ENCODE data around the gene CHSY3.

The CHSY3 gene

DNA sequence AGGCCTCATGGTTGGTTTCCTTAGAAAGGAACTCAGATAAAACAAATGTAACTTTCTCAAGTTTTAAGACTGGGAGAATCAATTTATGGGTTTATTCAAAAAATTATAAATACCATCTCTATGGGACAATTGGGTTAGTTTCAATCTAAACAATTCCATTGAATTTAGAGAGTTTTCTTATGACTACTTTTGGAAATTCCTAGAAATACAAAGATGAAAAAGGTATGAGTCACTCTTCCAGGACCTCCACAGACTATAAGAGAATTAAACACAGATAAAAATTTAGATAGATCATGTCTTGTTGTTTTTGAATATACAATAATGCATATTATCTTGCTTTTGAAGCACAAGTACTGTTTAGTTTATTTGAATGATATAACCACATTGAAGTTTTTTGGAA lies 188.7 kb downstream of the CHSY3 start:
- Histone ChIP-seq H3K14ac (ENCODE audit: low read length) (no peak overlapping the region), H3K36me3 (ENCODE audit: control insufficient read depth in 1 of 2, insufficient read depth in 2 of 2, low read length in 2 of 2) (no peaks in the 10 kb centered on the region), H4K91ac (ENCODE audit: low read depth, low read length) (no peak overlapping the region)

DNA sequence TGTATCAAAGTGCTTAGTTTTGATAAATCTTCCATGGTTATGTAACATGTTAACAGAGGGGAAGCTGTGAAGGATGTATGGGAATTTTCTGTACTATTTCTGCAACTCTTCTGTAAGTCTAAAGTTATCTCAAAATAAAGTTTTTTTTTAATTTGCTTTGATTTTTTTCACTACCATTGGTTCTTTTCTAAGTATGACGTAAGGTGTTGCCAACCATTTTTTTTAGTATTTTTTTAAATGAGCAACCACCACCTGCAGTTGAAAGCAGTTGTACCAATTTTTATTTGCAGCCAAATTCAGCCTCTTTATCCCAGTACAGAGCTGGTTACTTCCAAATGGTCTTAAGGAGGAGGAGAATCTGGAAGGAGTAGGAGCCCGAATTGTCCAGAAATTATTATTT lies 192.2 kb downstream of the CHSY3 start:
- Histone ChIP-seq H3K4me1 (ENCODE audit: control insufficient read depth in 1 of 2, insufficient read depth in 2 of 2, low read length in 2 of 2) (no peaks in the 10 kb centered on the region), H3K27me3 (ENCODE audit: insufficient read depth, low read length) (no peaks in the 10 kb centered on the region), H3K36me3 (ENCODE audit: control insufficient read depth in 1 of 2, insufficient read depth in 2 of 2, low read length in 2 of 2) (no peaks in the 10 kb centered on the region), H4K12ac (ENCODE audit: low read depth, low read length) (no peak overlapping the region), H3K79me1 (ENCODE audit: low read length) (no peaks in the 10 kb centered on the region), H3K9ac (ENCODE audit: low read length) (no peak overlapping the region), H3K4me3 (ENCODE audit: low read depth, low read length) (no peak overlapping the region), H3K79me2 (ENCODE audit: control insufficient read depth, insufficient read depth, low read length, poor library complexity) (no peaks in the 10 kb centered on the region), H4K91ac (ENCODE audit: low read depth, low read length) (no peak overlapping the region), H2BK12ac (ENCODE audit: low read length) (no peak overlapping the region), H3K14ac (ENCODE audit: low read length) (no peak overlapping the region), H2AK5ac (ENCODE audit: low read length) (no peak overlapping the region), H2AFZ (ENCODE audit: insufficient read depth, low read length, poor library complexity) (no peak overlapping the region), H2BK120ac (ENCODE audit: insufficient read depth, low read length, poor library complexity) (no peak overlapping the region), H4K8ac (ENCODE audit: low read depth, low read length) (no peak overlapping the region), H2BK5ac (ENCODE audit: low read depth, low read length, poor library complexity) (no peak overlapping the region), H3K4ac (ENCODE audit: low read depth, low read length) (no peak overlapping the region), H3K4me2 (ENCODE audit: low read length) (no peak overlapping the region), H3K18ac (ENCODE audit: low read length) (no peak overlapping the region), H3K23ac (ENCODE audit: low read length) (no peak overlapping the region), H3K27ac (ENCODE audit: low read depth, low read length) (no peak overlapping the region), H3K9me3 (ENCODE audit: insufficient read depth, low read depth, low read length) (no peaks in the 10 kb centered on the region)
- no CpG with 5 or more reads among the region's 2 CpGs for WGBS (ENCODE audit: extremely low coverage, insufficient coverage, insufficient read length)
- no peak for DNase-seq

More for the DNA sequence above, 188.7 kb downstream of the CHSY3 start:
- Histone ChIP-seq H2BK120ac (ENCODE audit: insufficient read depth, low read length, poor library complexity) (no peak overlapping the region), H3K4me2 (ENCODE audit: low read length) (no peak overlapping the region), H3K9me3 (ENCODE audit: insufficient read depth, low read depth, low read length) (no peaks in the 10 kb centered on the region), H4K8ac (ENCODE audit: low read depth, low read length) (no peak overlapping the region), H3K27me3 (ENCODE audit: insufficient read depth, low read length) (no peaks in the 10 kb centered on the region), H3K23ac (ENCODE audit: low read length) (no peak overlapping the region), H3K79me2 (ENCODE audit: control insufficient read depth, insufficient read depth, low read length, poor library complexity) (no peaks in the 10 kb centered on the region), H2BK5ac (ENCODE audit: low read depth, low read length, poor library complexity) (no peak overlapping the region), H2AK5ac (ENCODE audit: low read length) (no peak overlapping the region), H2BK12ac (ENCODE audit: low read length) (no peak overlapping the region), H3K4me1 (ENCODE audit: control insufficient read depth in 1 of 2, insufficient read depth in 2 of 2, low read length in 2 of 2) (no peaks in the 10 kb centered on the region), H3K4ac (ENCODE audit: low read depth, low read length) (no peak overlapping the region), H3K79me1 (ENCODE audit: low read length) (no peaks in the 10 kb centered on the region), H3K27ac (ENCODE audit: low read depth, low read length) (no peak overlapping the region), H3K4me3 (ENCODE audit: low read depth, low read length) (no peak overlapping the region), H3K9ac (ENCODE audit: low read length) (no peak overlapping the region), H2AFZ (ENCODE audit: insufficient read depth, low read length, poor library complexity) (no peak overlapping the region), H4K12ac (ENCODE audit: low read depth, low read length) (no peak overlapping the region), H3K18ac (ENCODE audit: low read length) (no peak overlapping the region)
- DNase-seq: no peak

DNA sequence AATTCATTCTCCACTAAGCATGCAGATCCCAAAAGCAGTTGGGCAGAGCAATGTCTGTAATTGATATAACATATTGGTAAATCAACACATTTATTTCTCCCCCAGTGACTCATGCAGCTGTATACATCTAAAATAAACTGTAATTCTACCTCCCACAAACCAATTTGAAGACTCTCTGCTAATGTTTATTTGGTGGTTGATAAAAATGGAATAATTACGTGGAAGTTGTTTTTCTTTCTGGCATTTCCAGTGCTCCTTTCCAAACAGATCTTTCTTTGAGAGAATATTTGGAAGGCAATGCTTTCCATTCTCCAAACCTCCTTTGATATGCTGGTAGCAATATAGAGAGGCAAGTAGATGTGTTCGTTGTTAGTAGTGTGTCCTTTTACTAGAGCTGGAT lies 194.7 kb downstream of the CHSY3 start:
- no peaks in the 10 kb centered on the region for H3K9me3 ChIP-seq (ENCODE audit: insufficient read depth, low read depth, low read length)
- H3K79me2 ChIP-seq (ENCODE audit: control insufficient read depth, insufficient read depth, low read length, poor library complexity): no peaks in the 10 kb centered on the region
- H4K8ac ChIP-seq (ENCODE audit: low read depth, low read length): no peak overlapping the region
- H2AFZ ChIP-seq (ENCODE audit: insufficient read depth, low read length, poor library complexity): no peak overlapping the region
- no peak overlapping the region for H3K4me3 ChIP-seq (ENCODE audit: low read depth, low read length)
- H2BK120ac ChIP-seq (ENCODE audit: insufficient read depth, low read length, poor library complexity): no peak overlapping the region
- no peak overlapping the region for H3K18ac ChIP-seq (ENCODE audit: low read length)
- no peak overlapping the region for H4K91ac ChIP-seq (ENCODE audit: low read depth, low read length)
- H3K27me3 ChIP-seq (ENCODE audit: insufficient read depth, low read length): no peaks in the 10 kb centered on the region
- no peak for DNase-seq
- no peak overlapping the region for H4K12ac ChIP-seq (ENCODE audit: low read depth, low read length)
- H3K9ac ChIP-seq (ENCODE audit: low read length): no peak overlapping the region
- no peak overlapping the region for H3K14ac ChIP-seq (ENCODE audit: low read length)
- no peaks in the 10 kb centered on the region for H3K79me1 ChIP-seq (ENCODE audit: low read length)
- H2AK5ac ChIP-seq (ENCODE audit: low read length): no peak overlapping the region
- no peak overlapping the region for H2BK12ac ChIP-seq (ENCODE audit: low read length)
- H3K4me1 ChIP-seq (ENCODE audit: control insufficient read depth in 1 of 2, insufficient read depth in 2 of 2, low read length in 2 of 2): no peaks in the 10 kb centered on the region
- no peak overlapping the region for H3K4ac ChIP-seq (ENCODE audit: low read depth, low read length)
- no CpG with 5 or more reads among the region's 2 CpGs for WGBS (ENCODE audit: extremely low coverage, insufficient coverage, insufficient read length)
- H3K4me2 ChIP-seq (ENCODE audit: low read length): no peak overlapping the region
- no peak overlapping the region for H3K23ac ChIP-seq (ENCODE audit: low read length)
- no peak overlapping the region for H2BK5ac ChIP-seq (ENCODE audit: low read depth, low read length, poor library complexity)
- no peaks in the 10 kb centered on the region for H3K36me3 ChIP-seq (ENCODE audit: control insufficient read depth in 1 of 2, insufficient read depth in 2 of 2, low read length in 2 of 2)
- H3K27ac ChIP-seq (ENCODE audit: low read depth, low read length): no peak overlapping the region

GRCh38 chr5:130102375-130102774 lies 198.1 kb downstream of the CHSY3 start:
- no CpG with 5 or more reads among the region's 3 CpGs for WGBS (ENCODE audit: extremely low coverage, insufficient coverage, insufficient read length)
- H3K14ac ChIP-seq (ENCODE audit: low read length): no peak overlapping the region

More at GRCh38 chr5:130102375-130102774, 198.1 kb downstream of the CHSY3 start:
- Histone ChIP-seq H3K9me3 (ENCODE audit: insufficient read depth, low read depth, low read length) (no peaks in the 10 kb centered on the region), H4K91ac (ENCODE audit: low read depth, low read length) (no peak overlapping the region), H3K27ac (ENCODE audit: low read depth, low read length) (no peak overlapping the region), H2AFZ (ENCODE audit: insufficient read depth, low read length, poor library complexity) (no peak overlapping the region), H3K79me1 (ENCODE audit: low read length) (no peaks in the 10 kb centered on the region), H3K4me1 (ENCODE audit: control insufficient read depth in 1 of 2, insufficient read depth in 2 of 2, low read length in 2 of 2) (no peaks in the 10 kb centered on the region), H2BK5ac (ENCODE audit: low read depth, low read length, poor library complexity) (no peak overlapping the region), H4K8ac (ENCODE audit: low read depth, low read length) (no peak overlapping the region), H3K36me3 (ENCODE audit: control insufficient read depth in 1 of 2, insufficient read depth in 2 of 2, low read length in 2 of 2) (no peaks in the 10 kb centered on the region), H3K27me3 (ENCODE audit: insufficient read depth, low read length) (no peaks in the 10 kb centered on the region), H3K79me2 (ENCODE audit: control insufficient read depth, insufficient read depth, low read length, poor library complexity) (no peaks in the 10 kb centered on the region), H3K4me3 (ENCODE audit: low read depth, low read length) (no peak overlapping the region), H2BK12ac (ENCODE audit: low read length) (no peak overlapping the region), H3K4ac (ENCODE audit: low read depth, low read length) (no peak overlapping the region), H4K12ac (ENCODE audit: low read depth, low read length) (no peak overlapping the region), H3K23ac (ENCODE audit: low read length) (no peak overlapping the region), H3K9ac (ENCODE audit: low read length) (no peak overlapping the region), H2BK120ac (ENCODE audit: insufficient read depth, low read length, poor library complexity) (no peak overlapping the region), H3K4me2 (ENCODE audit: low read length) (no peak overlapping the region), H2AK5ac (ENCODE audit: low read length) (no peak overlapping the region), H3K18ac (ENCODE audit: low read length) (no peak overlapping the region)
- DNase-seq: no peak
